B cell (primary cell): ENCODE results near the gene SEL1L. TPM values are rescaled to one million over a fixed set of nuclear protein-coding genes. Genes with fewer than 3 reads are reported as not detected.

Source experiments
- ATAC-seq: fragments of 200-7000 bp; cut with Tn5 transposase; one replicate; pipeline ENCODE4 v1.10.0; 2021; ENCODE audit warnings: low read depth, mild to moderate bottlenecking, moderate number of reproducible peaks, moderate library complexity
- CTCF ChIA-PET: fragments of 350-600 bp; sonication (Branson Sonifier 250); formaldehyde crosslinking; loops from one replicate; lab custom pipeline; 2021; ENCODE audit warnings: antibody characterized with exemption, inconsistent platforms; lab: Charles Lee
- POLR2A ChIA-PET: fragments of 350-600 bp; sonication (Branson Sonifier 250); formaldehyde crosslinking; loops from one replicate; lab custom pipeline; 2021; ENCODE audit warnings: antibody characterized with exemption; lab: Charles Lee
- DNase-seq: peaks from one replicate; pipeline ENCODE4 v3.0.0; 2013
- H2AFZ ChIP-seq: 2 replicates; pipeline ENCODE4 v1.6.1; 2012; ENCODE audit warnings: mild to moderate bottlenecking, low read depth, low read length; ENCODE audit not compliant: insufficient read depth, poor library complexity, severe bottlenecking
- H3K27ac ChIP-seq, 2 donors: 1 replicate in 1 of 2; 2 replicates in 1 of 2; pipeline ENCODE4 v1.5.1; 2012 to 2013; ENCODE audit warnings: low read length in 2 of 2, mild to moderate bottlenecking in 2 of 2, moderate library complexity in 1 of 2
- H3K27me3 ChIP-seq, 4 experiments: fragments of 200-600 bp in 1 of 4; sonication (generic) in 1 of 4; replicated peaks in 1 of 4; 1 replicate in 2 of 4; 2 replicates in 2 of 4; pipeline versions ENCODE4 v1.6.1 to v1.7.0; 2013 to 2016; ENCODE audit warnings: low read length in 3 of 4, mild to moderate bottlenecking in 2 of 4, mixed read lengths in 1 of 4, moderate library complexity in 1 of 4; ENCODE audit not compliant: insufficient read depth in 4 of 4, control insufficient read depth in 3 of 4; ENCODE audit errors: control extremely low read depth in 1 of 4
- H3K36me3 ChIP-seq, 2 experiments: replicated peaks in 1 of 2; 1 replicate in 1 of 2; 2 replicates in 1 of 2; pipeline versions ENCODE4 v1.6.1 to v1.7.1; 2013; ENCODE audit warnings: low read length in 1 of 2; ENCODE audit not compliant: insufficient read depth in 2 of 2, control insufficient read depth in 1 of 2; ENCODE audit errors: control extremely low read depth in 1 of 2, extremely low read depth in 1 of 2
- H3K4me1 ChIP-seq, 2 donors: fragments of 200-600 bp in 1 of 2; sonication (generic) in 1 of 2; 1 replicate in 1 of 2; 2 replicates in 1 of 2; pipeline versions ENCODE4 v1.5.1 to v1.6.1; 2013 to 2017; ENCODE audit warnings: low read length in 2 of 2; ENCODE audit not compliant: control insufficient read depth in 2 of 2, insufficient read depth in 2 of 2
- H3K4me2 ChIP-seq: replicated peaks from 2 replicates; pipeline ENCODE3; 2012; ENCODE audit warnings: mild to moderate bottlenecking, low read depth, low read length; ENCODE audit not compliant: poor library complexity, severe bottlenecking
- H3K4me3 ChIP-seq, 5 experiments: fragments of 200-600 bp in 1 of 5; sonication (generic) in 1 of 5; 1 replicate in 3 of 5; 2 replicates in 2 of 5; pipeline versions ENCODE4 v1.5.1 to v1.7.0; 2011 to 2016; ENCODE audit warnings: low read length in 4 of 5, mild to moderate bottlenecking in 4 of 5, low read depth in 2 of 5, control low read depth in 1 of 5, moderate library complexity in 1 of 5; ENCODE audit not compliant: insufficient read depth in 1 of 5; ENCODE audit errors: control extremely low read depth in 1 of 5, extremely low read depth in 1 of 5
- H3K79me2 ChIP-seq: fragments of 200-600 bp; sonication (generic); one replicate; pipeline ENCODE4 v1.6.0; 2016; ENCODE audit warnings: low read length; ENCODE audit not compliant: control insufficient read depth, insufficient read depth
- H3K9ac ChIP-seq: fragments of 200-600 bp; sonication (generic); 2 replicates; pipeline ENCODE4 v1.6.1; 2017; ENCODE audit warnings: mild to moderate bottlenecking, low read length, moderate library complexity
- H3K9me3 ChIP-seq, 3 donors: one replicate each; pipeline versions ENCODE4 v1.6.1 to v1.7.1; 2013; ENCODE audit warnings: low read length in 2 of 3; ENCODE audit not compliant: control insufficient read depth in 2 of 3, insufficient read depth in 1 of 3; ENCODE audit errors: control extremely low read depth in 1 of 3
- H4K20me1 ChIP-seq: 2 replicates; pipeline ENCODE4 v1.6.0; 2012; ENCODE audit warnings: mild to moderate bottlenecking, low read length; ENCODE audit not compliant: insufficient read depth, control insufficient read depth, poor library complexity, severe bottlenecking
- H3K27ac Mint-ChIP-seq: one replicate; pipeline ENCODE4 v1.8.0; 2021; ENCODE audit warnings: mixed read lengths
- H3K27me3 Mint-ChIP-seq: one replicate; pipeline ENCODE4 v1.8.0; 2021; ENCODE audit warnings: mixed read lengths
- H3K4me1 Mint-ChIP-seq: one replicate; pipeline ENCODE4 v1.8.0; 2021; ENCODE audit warnings: mixed read lengths
- H3K4me3 Mint-ChIP-seq: one replicate; pipeline ENCODE4 v1.8.0; 2021; ENCODE audit warnings: mixed read lengths
- H3K9me3 Mint-ChIP-seq: one replicate; pipeline ENCODE4 v1.8.0; 2022; ENCODE audit warnings: mixed read lengths; ENCODE audit not compliant: insufficient read depth
- EZH2 ChIP-seq: IDR thresholded peaks from 2 replicates; pipeline ENCODE4 v1.6.1; 2012; ENCODE audit warnings: borderline replicate concordance, low read depth, mild to moderate bottlenecking, moderate library complexity, low read length; ENCODE audit not compliant: insufficient read depth, poor library complexity, severe bottlenecking
- WGBS: methylation state at CpG from one replicate; pipeline ENCODE4 v1.1.5; 2013; ENCODE audit warnings: missing lambda C conversion rate; ENCODE audit not compliant: insufficient coverage; 5-methylcytosine and 5-hydroxymethylcytosine counted together
- intact Hi-C: fragments of 100-400 bp; cut with micrococcal nuclease; formaldehyde crosslinking; loops from one replicate; pipeline ENCODE4 v1.10.0; 2022
- polyA plus RNA-seq: library from polyadenylated mRNA; depleted of rRNA; stranded (reverse); fragments of >200 nt; gene quantifications from 2 replicates; pipeline ENCODE4 v1.2.3, GENCODE V29; 2012
- total RNA-seq, 2 donors: library from RNA; stranded (reverse); fragments of 120-200 nt in 1 of 2; gene quantifications; 1 replicate in 1 of 2; 2 replicates in 1 of 2; pipeline versions ENCODE4 v1.2.3 to v1.2.4, GENCODE V29; 2013 to 2022
- TF ChIP-seq, protein P1 (sequence below): fragments of 200-600 bp; IDR thresholded peaks from one replicate; pipeline ENCODE4 v1.8.0; 2022; ENCODE audit warnings: antibody characterized with exemption, mild to moderate bottlenecking

The SEL1L gene
- total and polyA plus RNA-seq, 2 donors (not counting 1 experiment from before 2014, with no cell fraction given), result 7.3 to 50.0 TPM

DNA sequence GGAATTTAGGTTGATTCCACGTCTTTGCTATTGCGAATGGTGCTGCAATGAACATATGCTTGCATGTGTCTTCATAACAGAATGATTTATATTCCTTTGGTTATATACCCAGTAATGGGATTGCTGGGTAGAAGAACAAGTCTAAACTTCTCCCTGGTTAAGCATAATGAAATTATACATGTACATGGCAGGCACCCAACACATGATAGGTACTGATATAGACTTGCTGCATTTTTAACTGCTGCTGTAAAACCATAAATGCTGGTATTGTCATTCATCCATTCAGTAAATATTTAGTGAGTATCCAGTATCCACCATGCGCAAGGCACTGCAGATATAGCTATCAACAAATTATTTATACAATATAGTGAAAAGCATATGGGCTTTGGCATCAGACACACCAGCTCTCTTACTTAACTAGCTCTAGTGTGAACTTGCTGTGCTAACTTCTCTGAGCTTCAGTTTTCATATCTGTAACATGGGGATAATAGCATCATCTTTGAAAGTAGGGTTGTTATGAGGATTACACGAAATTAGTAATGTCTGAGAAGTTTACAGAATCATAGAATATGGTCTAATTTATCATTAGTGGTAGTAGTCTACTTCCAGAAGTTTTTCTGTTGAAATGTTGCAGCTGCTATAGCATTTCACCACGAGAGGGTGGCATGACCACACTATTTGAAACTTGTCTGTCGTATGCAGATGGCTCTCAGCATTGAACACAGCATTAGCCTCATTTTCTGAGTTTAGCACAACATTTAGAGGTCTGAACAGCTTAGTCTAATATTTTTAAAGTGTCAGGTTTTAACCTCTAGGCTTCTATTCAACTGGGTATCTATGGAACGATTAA lies 32.0 kb upstream of the SEL1L start:
- no peak overlapping the region for H3K9ac ChIP-seq
- no peak overlapping the region for H3K4me2 ChIP-seq
- H2AFZ ChIP-seq, result no peak overlapping the region
- no peak overlapping the region for H3K4me3 ChIP-seq
- H3K36me3 ChIP-seq, result no peaks in the 10 kb centered on the region
- H3K27me3 ChIP-seq, result no peaks in the 10 kb centered on the region
- ChIA-PET CTCF (interaction anchor here (0.6 kb wide), 1 partner anchor 119 kb away, joined by 3 read pairs; no protein-coding TSS in a partner anchor), POLR2A (no interaction called here)
- no peaks in the 10 kb centered on the region for H3K9me3 Mint-ChIP-seq
- DNase-seq (no peak), ATAC-seq (no peak)
- H3K27me3 Mint-ChIP-seq, result peaks cover 10% of the 10 kb centered on the region
- TF ChIP-seq EZH2, result no peak
- TF ChIP-seq, protein P1, sequence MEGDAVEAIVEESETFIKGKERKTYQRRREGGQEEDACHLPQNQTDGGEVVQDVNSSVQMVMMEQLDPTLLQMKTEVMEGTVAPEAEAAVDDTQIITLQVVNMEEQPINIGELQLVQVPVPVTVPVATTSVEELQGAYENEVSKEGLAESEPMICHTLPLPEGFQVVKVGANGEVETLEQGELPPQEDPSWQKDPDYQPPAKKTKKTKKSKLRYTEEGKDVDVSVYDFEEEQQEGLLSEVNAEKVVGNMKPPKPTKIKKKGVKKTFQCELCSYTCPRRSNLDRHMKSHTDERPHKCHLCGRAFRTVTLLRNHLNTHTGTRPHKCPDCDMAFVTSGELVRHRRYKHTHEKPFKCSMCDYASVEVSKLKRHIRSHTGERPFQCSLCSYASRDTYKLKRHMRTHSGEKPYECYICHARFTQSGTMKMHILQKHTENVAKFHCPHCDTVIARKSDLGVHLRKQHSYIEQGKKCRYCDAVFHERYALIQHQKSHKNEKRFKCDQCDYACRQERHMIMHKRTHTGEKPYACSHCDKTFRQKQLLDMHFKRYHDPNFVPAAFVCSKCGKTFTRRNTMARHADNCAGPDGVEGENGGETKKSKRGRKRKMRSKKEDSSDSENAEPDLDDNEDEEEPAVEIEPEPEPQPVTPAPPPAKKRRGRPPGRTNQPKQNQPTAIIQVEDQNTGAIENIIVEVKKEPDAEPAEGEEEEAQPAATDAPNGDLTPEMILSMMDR, result peak; percentile 26
- no peaks in the 10 kb centered on the region for H3K4me1 Mint-ChIP-seq
- H3K4me1 ChIP-seq, result no peaks in the 10 kb centered on the region
- H4K20me1 ChIP-seq, result no peaks in the 10 kb centered on the region
- intact Hi-C loops, result no loop called here
- no peaks in the 10 kb centered on the region for H3K79me2 ChIP-seq
- H3K27ac ChIP-seq, result no peak overlapping the region
- no peak overlapping the region for H3K4me3 Mint-ChIP-seq
- WGBS, result no CpG with 5 or more reads among the region's 7 CpGs
- H3K27ac Mint-ChIP-seq, result no peak overlapping the region
- H3K9me3 ChIP-seq, result no peaks in the 10 kb centered on the region

DNA sequence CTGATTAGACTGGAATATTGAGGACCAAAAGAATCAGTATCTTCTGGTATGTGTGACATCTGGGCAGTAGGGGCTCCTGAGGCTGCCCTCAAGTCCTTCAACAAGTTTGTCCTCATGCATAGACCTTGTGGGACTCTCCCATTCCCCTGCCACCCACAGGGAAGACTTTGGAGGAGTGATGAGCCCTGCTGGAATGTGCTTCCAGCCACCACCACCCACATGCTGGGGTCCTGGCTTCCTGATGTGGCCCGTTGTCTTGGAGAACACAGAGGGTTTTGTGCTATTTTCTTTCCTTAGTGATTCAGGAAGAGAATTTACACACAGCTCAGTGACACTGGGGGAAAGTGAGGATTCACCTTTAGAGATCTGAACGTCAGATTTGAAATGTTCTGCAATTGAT lies 29.2 kb upstream of the SEL1L start:
- Histone ChIP-seq H4K20me1 (no peaks in the 10 kb centered on the region), H3K27ac (no peak overlapping the region), H3K9me3 (peaks cover 1 to 7% (median 5%) of the 10 kb centered on the region in 3 donors), H3K4me2 (no peak overlapping the region), H3K4me3 (no peak overlapping the region), H3K9ac (no peak overlapping the region), H3K4me1 (no peaks in the 10 kb centered on the region), H3K27me3 (no peaks in the 10 kb centered on the region), H3K36me3 (no peaks in the 10 kb centered on the region), H3K79me2 (no peaks in the 10 kb centered on the region), H2AFZ (no peak overlapping the region)
- no peaks in the 10 kb centered on the region for H3K4me1 Mint-ChIP-seq
- no peak for TF ChIP-seq EZH2
- TF ChIP-seq, protein P1, result no peak
- WGBS, result no CpG with 5 or more reads among the region's 2 CpGs
- no peak overlapping the region for H3K27ac Mint-ChIP-seq
- no peak overlapping the region for H3K4me3 Mint-ChIP-seq
- intact Hi-C loops, result no loop called here
- DNase-seq (no peak), ATAC-seq (no peak)
- POLR2A ChIA-PET, result no interaction called here
- H3K9me3 Mint-ChIP-seq, result peaks cover 4% of the 10 kb centered on the region
- CTCF ChIA-PET, result no interaction called here
- no peaks in the 10 kb centered on the region for H3K27me3 Mint-ChIP-seq
